Measurements from ENCODE around the gene ADAMTS6.

- TF ChIP-seq CTBP1 (IDR thresholded peaks at IDR 0.05; ENCODE audit: borderline replicate concordance), result no peak
- no peak for TF ChIP-seq FOXK2 (IDR thresholded peaks at IDR 0.05)
- no peak for TF ChIP-seq HDGF (IDR thresholded peaks at IDR 0.05; ENCODE audit: borderline replicate concordance)
- no peak for TF ChIP-seq BHLHE40 (IDR thresholded peaks at IDR 0.05; ENCODE audit: borderline replicate concordance)
- TF ChIP-seq SP1 (IDR thresholded peaks at IDR 0.05), result no peak
- TF ChIP-seq PKNOX1 (IDR thresholded peaks at IDR 0.05), result no peak
- no peak for TF ChIP-seq LEF1 (IDR thresholded peaks at IDR 0.05; ENCODE audit: borderline replicate concordance)
- TF ChIP-seq TARDBP (IDR thresholded peaks at IDR 0.05), result no peak
- no peak for TF ChIP-seq SUZ12 (IDR thresholded peaks at IDR 0.05)
- no peak for TF ChIP-seq ELF4 (IDR thresholded peaks at IDR 0.05)
- TF ChIP-seq FOXA1 (IDR thresholded peaks at IDR 0.05), result no peak
Observed at GRCh38 chr5:65172486-65173129, 309.1 kb downstream of the ADAMTS6 start.
